ENCODE data around the gene PAXX. TPM values are rescaled to one million over a fixed set of nuclear protein-coding genes. Genes with fewer than 3 reads are reported as not detected.

PAXX gene
- total RNA-seq, 1 donor from 2014 or later = 84.9 TPM

DNA sequence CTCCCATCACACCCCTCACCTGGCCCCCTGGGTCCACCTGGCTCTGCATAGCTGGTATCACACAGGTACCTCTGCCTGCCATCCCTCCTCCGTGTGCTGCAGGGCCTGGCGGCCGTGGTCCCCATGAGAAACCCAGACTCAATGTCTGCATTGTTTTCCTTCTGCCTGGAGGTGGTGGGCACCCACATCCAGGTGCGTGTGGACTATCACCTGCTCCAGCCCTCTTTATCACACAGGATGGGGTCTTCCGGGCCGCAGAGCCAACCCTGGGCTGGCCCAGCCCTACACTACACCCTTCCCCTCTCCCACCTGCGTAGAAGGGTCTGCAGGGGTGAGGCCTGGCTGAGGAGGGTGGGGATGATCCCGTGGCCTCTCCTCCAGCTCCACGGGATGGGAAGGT lies 46.7 kb downstream of the PAXX start:
- H3K36me3 Mint-ChIP-seq (ENCODE audit: low read depth) = no peaks in the 10 kb centered on the region
- H3K4me3 Mint-ChIP-seq = no peak overlapping the region
- no peak for DNase-seq (ENCODE audit: low read depth, low spot score)
- no peaks in the 10 kb centered on the region for H3K27me3 Mint-ChIP-seq (ENCODE audit: low read depth)
- H3K4me1 Mint-ChIP-seq = no peaks in the 10 kb centered on the region
- H3K27ac Mint-ChIP-seq (ENCODE audit: unreplicated experiment) = no peak overlapping the region
- TF ChIP-seq, protein P1, sequence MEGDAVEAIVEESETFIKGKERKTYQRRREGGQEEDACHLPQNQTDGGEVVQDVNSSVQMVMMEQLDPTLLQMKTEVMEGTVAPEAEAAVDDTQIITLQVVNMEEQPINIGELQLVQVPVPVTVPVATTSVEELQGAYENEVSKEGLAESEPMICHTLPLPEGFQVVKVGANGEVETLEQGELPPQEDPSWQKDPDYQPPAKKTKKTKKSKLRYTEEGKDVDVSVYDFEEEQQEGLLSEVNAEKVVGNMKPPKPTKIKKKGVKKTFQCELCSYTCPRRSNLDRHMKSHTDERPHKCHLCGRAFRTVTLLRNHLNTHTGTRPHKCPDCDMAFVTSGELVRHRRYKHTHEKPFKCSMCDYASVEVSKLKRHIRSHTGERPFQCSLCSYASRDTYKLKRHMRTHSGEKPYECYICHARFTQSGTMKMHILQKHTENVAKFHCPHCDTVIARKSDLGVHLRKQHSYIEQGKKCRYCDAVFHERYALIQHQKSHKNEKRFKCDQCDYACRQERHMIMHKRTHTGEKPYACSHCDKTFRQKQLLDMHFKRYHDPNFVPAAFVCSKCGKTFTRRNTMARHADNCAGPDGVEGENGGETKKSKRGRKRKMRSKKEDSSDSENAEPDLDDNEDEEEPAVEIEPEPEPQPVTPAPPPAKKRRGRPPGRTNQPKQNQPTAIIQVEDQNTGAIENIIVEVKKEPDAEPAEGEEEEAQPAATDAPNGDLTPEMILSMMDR (conservative IDR thresholded peaks at IDR 0.05) = no peak
- no peaks in the 10 kb centered on the region for H3K9me3 Mint-ChIP-seq

GRCh38 chr9:137039611-137040366 lies 47.6 kb downstream of the PAXX start:
- Mint-ChIP-seq H3K36me3 (ENCODE audit: low read depth) (no peaks in the 10 kb centered on the region), H3K4me3 (no peak overlapping the region), H3K4me1 (peaks cover 2% of the 10 kb centered on the region), H3K9me3 (no peaks in the 10 kb centered on the region), H3K27ac (ENCODE audit: unreplicated experiment) (no peak overlapping the region), H3K27me3 (ENCODE audit: low read depth) (peaks cover 2% of the 10 kb centered on the region)
- TF ChIP-seq, protein P1 (conservative IDR thresholded peaks at IDR 0.05) = no peak
- DNase-seq (ENCODE audit: low read depth, low spot score) = no peak

DNA sequence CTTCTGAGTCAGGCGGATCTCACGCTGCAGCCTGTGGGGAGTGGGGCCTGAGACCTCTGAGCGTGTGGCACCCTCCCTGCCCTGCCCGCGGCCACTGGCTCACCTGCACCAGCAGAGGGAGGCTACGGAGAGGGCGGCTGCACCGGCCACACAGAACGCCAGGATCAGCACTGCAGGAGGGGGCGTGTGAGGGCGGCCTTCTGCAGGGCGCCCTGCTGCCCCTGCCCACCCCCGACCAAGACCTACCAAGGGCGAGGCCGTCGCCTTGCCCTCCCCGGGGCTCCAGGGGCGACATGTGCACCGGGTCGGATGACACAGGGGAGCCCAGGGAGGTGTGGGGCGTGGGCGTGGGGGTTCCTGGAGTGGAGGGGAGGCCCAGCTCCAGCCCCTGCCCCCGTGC lies 48.3 kb downstream of the PAXX start:
- no peak overlapping the region for H3K27ac Mint-ChIP-seq (ENCODE audit: unreplicated experiment)
- H3K4me3 Mint-ChIP-seq = no peak overlapping the region
- TF ChIP-seq, protein P1 (conservative IDR thresholded peaks at IDR 0.05) = no peak
- no peak for DNase-seq (ENCODE audit: low read depth, low spot score)
- peaks cover 7% of the 10 kb centered on the region for H3K27me3 Mint-ChIP-seq (ENCODE audit: low read depth)
- H3K36me3 Mint-ChIP-seq (ENCODE audit: low read depth) = no peaks in the 10 kb centered on the region
- H3K4me1 Mint-ChIP-seq = peaks cover 4% of the 10 kb centered on the region
- no peaks in the 10 kb centered on the region for H3K9me3 Mint-ChIP-seq

DNA sequence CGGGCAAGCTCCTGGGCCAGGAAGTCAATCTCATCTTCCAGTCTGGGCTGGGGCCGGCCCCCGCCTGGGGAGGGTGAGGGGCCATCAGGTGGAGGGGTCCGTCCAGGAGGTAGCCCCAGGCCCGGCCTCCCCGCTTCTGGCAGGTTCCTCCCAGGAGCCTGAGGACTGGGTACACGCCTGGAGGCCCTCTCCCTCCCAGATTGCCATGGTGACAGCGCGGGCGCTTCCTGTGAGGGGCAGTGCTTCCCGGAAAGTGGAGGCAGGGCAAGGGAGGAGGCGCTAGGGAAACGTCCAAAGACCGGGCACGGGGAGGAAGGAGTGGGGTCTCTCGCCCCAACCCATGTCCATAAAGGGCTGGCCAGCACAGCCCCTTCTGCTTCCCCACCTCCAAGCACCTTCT lies 48.9 kb downstream of the PAXX start:
- Mint-ChIP-seq H3K4me1 (peaks cover 4% of the 10 kb centered on the region), H3K27me3 (ENCODE audit: low read depth) (peaks cover 7% of the 10 kb centered on the region), H3K9me3 (no peaks in the 10 kb centered on the region)

GRCh38 chr9:137042751-137043727 lies 50.8 kb downstream of the PAXX start:
- Mint-ChIP-seq H3K9me3 (no peaks in the 10 kb centered on the region), H3K27me3 (ENCODE audit: low read depth) (peaks cover 25% of the 10 kb centered on the region), H3K4me3 (no peak overlapping the region), H3K4me1 (peaks cover 4% of the 10 kb centered on the region), H3K36me3 (ENCODE audit: low read depth) (no peaks in the 10 kb centered on the region), H3K27ac (ENCODE audit: unreplicated experiment) (no peak overlapping the region)
- DNase-seq (ENCODE audit: low read depth, low spot score) = no peak
- TF ChIP-seq, protein P1 (conservative IDR thresholded peaks at IDR 0.05) = no peak

More for the DNA sequence above, 48.9 kb downstream of the PAXX start:
- no peak for DNase-seq (ENCODE audit: low read depth, low spot score)
- no peak overlapping the region for H3K4me3 Mint-ChIP-seq
- no peaks in the 10 kb centered on the region for H3K36me3 Mint-ChIP-seq (ENCODE audit: low read depth)
- TF ChIP-seq, protein P1 (conservative IDR thresholded peaks at IDR 0.05) = no peak
- H3K27ac Mint-ChIP-seq (ENCODE audit: unreplicated experiment) = no peak overlapping the region

Other genes with a start within 250 kb of the PAXX start
- gene LCN10, start 249.5 kb upstream of the PAXX start, total RNA-seq = not detected in 2 replicates
- not detected in 2 replicates for gene LCN6, start 243.9 kb upstream of the PAXX start, total RNA-seq
- not detected in 2 replicates for gene LCN8, start 234.2 kb upstream of the PAXX start, total RNA-seq
- gene LCN15, start 227.9 kb upstream of the PAXX start, total RNA-seq = not detected in 2 replicates
- gene TMEM141, start 201.1 kb upstream of the PAXX start, total RNA-seq = 27.8 and 31.0 TPM in 2 replicates
- gene CCDC183, start 196.1 kb upstream of the PAXX start, total RNA-seq = 0.93 and 1.4 TPM in 2 replicates
- gene RABL6, start 184.5 kb upstream of the PAXX start, total RNA-seq = 191 and 198 TPM in 2 replicates
- gene AJM1, start 149.9 kb upstream of the PAXX start, total RNA-seq = 2.8 and 3.3 TPM in 2 replicates
- gene PHPT1, start 143.0 kb upstream of the PAXX start, total RNA-seq = 170 and 175 TPM in 2 replicates
- 19.3 and 20.6 TPM in 2 replicates for gene MAMDC4, start 140.1 kb upstream of the PAXX start, total RNA-seq
- gene EDF1, start 126.1 kb upstream of the PAXX start, total RNA-seq = 338 and 339 TPM in 2 replicates
- 30.1 and 34.4 TPM in 2 replicates for gene TRAF2, start 105.9 kb upstream of the PAXX start, total RNA-seq
- 81.2 and 83.9 TPM in 2 replicates for gene FBXW5, start 47.7 kb upstream of the PAXX start, total RNA-seq
- 0.59 and 0.98 TPM in 2 replicates for gene C8G, start 47.2 kb upstream of the PAXX start, total RNA-seq
- 0.50 and 1.1 TPM in 2 replicates for gene LCN12, start 40.1 kb upstream of the PAXX start, total RNA-seq
- gene PTGDS, start 14.9 kb upstream of the PAXX start, total RNA-seq = not detected in 2 replicates
- not detected in 2 replicates for gene LCNL1, start 9.4 kb upstream of the PAXX start, total RNA-seq
- gene CLIC3, start 4.1 kb downstream of the PAXX start, total RNA-seq = not detected in 2 replicates
- 31.7 and 37.1 TPM in 2 replicates for gene ABCA2, start 35.8 kb downstream of the PAXX start, total RNA-seq
- 0.14 TPM in 1 of 2 replicates, not detected in the other for gene FUT7, start 39.7 kb downstream of the PAXX start, total RNA-seq
- gene NPDC1, start 53.8 kb downstream of the PAXX start, total RNA-seq = 54.7 and 61.1 TPM in 2 replicates
- not detected in 2 replicates for gene ENTPD2, start 61.6 kb downstream of the PAXX start, total RNA-seq
- gene SAPCD2, start 78.1 kb downstream of the PAXX start, total RNA-seq = 29.8 and 31.1 TPM in 2 replicates
- 2.6 and 2.9 TPM in 2 replicates for gene UAP1L1, start 85.1 kb downstream of the PAXX start, total RNA-seq
- gene MAN1B1, start 94.6 kb downstream of the PAXX start, total RNA-seq = 50.4 and 54.0 TPM in 2 replicates
- gene DPP7, start 122.3 kb downstream of the PAXX start, total RNA-seq = 37.9 and 46.5 TPM in 2 replicates
- gene GRIN1, start 146.7 kb downstream of the PAXX start, total RNA-seq = 0.14 and 0.44 TPM in 2 replicates
- 0.37 and 0.48 TPM in 2 replicates for gene LRRC26, start 177.6 kb downstream of the PAXX start, total RNA-seq
- gene TMEM210, start 179.6 kb downstream of the PAXX start, total RNA-seq = not detected in 2 replicates
- gene ANAPC2, start 196.1 kb downstream of the PAXX start, total RNA-seq = 69.3 and 71.7 TPM in 2 replicates
- gene SSNA1, start 196.3 kb downstream of the PAXX start, total RNA-seq = 64.8 and 66.4 TPM in 2 replicates
- gene TPRN, start 208.3 kb downstream of the PAXX start, total RNA-seq = 22.0 and 25.1 TPM in 2 replicates
- gene TMEM203, start 213.2 kb downstream of the PAXX start, total RNA-seq = 45.0 and 49.7 TPM in 2 replicates
- 36.6 and 39.4 TPM in 2 replicates for gene NDOR1, start 213.3 kb downstream of the PAXX start, total RNA-seq
- gene RNF208, start 229.8 kb downstream of the PAXX start, total RNA-seq = 9.7 and 10.1 TPM in 2 replicates
- gene CYSRT1, start 232.8 kb downstream of the PAXX start, total RNA-seq = 1.2 and 1.6 TPM in 2 replicates
- 0.16 TPM in 1 of 2 replicates, not detected in the other for gene RNF224, start 235.1 kb downstream of the PAXX start, total RNA-seq
- gene SLC34A3, start 238.5 kb downstream of the PAXX start, total RNA-seq = not detected in 2 replicates
- 329 and 336 TPM in 2 replicates for gene TUBB4B, start 248.9 kb downstream of the PAXX start, total RNA-seq

Data from neural crest cell (in vitro differentiated cells).